Coronary artery (tissue), 2 donors: Measurements from ENCODE around the gene MTMR6.

ENCODE experiments used
- DNase-seq: peaks from one replicate; pipeline ENCODE4 v3.0.0-alpha.2; 2017; ENCODE audit warnings: low spot score
- H3K27ac ChIP-seq, 2 donors: fragments of 200-600 bp; sonication (generic); one replicate each; pipeline ENCODE4 v1.5.1; 2016 to 2019
- H3K4me3 ChIP-seq: fragments of 200-600 bp; sonication (generic); 2 replicates; pipeline ENCODE4 v1.5.1; 2016; ENCODE audit warnings: mild to moderate bottlenecking, moderate library complexity
- TF ChIP-seq, protein P1 (sequence below): fragments of 200-600 bp; sonication (generic); IDR thresholded peaks from one replicate; pipeline ENCODE4 v1.5.1; 2019; ENCODE audit warnings: antibody characterized with exemption

MTMR6 gene

DNA sequence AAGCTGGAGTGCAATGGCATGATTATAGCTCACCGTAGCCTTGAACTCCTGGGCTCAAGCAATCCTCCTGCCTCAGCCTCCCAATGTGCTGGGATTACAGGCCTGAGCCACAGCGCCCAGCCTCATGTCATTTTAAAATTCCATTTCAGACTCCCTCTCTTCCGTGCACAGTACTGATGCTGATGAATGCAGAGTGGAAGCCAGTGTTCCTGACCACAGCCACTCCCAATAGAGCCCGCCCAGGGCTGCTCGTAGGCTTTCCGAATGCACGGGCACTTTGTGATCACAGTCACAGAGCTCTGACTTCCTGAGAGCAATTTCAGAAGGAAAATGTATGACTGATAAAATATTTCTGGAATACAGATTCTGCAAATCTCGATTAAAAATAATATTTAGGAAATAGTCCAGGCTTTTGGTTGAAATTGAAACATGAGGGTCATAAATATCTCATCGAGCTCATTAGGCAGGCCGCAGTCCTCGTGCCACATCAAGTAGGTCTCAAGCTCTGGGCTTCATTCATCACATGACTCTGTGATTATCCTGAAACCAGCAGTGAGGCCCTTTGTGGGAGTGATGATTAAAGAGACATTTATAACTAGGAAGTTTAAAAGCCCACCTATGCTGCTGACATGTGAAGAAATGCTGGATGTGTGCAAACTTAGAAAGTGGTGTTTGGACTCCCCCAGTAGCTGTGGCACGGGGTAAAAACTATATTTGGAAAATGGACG is 76.3 kb downstream of the MTMR6 start:
- TF ChIP-seq, protein P1, sequence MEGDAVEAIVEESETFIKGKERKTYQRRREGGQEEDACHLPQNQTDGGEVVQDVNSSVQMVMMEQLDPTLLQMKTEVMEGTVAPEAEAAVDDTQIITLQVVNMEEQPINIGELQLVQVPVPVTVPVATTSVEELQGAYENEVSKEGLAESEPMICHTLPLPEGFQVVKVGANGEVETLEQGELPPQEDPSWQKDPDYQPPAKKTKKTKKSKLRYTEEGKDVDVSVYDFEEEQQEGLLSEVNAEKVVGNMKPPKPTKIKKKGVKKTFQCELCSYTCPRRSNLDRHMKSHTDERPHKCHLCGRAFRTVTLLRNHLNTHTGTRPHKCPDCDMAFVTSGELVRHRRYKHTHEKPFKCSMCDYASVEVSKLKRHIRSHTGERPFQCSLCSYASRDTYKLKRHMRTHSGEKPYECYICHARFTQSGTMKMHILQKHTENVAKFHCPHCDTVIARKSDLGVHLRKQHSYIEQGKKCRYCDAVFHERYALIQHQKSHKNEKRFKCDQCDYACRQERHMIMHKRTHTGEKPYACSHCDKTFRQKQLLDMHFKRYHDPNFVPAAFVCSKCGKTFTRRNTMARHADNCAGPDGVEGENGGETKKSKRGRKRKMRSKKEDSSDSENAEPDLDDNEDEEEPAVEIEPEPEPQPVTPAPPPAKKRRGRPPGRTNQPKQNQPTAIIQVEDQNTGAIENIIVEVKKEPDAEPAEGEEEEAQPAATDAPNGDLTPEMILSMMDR, result no peak
- no peak for DNase-seq
- Histone ChIP-seq H3K4me3 (no peak overlapping the region), H3K27ac (no peak overlapping the region)

DNA sequence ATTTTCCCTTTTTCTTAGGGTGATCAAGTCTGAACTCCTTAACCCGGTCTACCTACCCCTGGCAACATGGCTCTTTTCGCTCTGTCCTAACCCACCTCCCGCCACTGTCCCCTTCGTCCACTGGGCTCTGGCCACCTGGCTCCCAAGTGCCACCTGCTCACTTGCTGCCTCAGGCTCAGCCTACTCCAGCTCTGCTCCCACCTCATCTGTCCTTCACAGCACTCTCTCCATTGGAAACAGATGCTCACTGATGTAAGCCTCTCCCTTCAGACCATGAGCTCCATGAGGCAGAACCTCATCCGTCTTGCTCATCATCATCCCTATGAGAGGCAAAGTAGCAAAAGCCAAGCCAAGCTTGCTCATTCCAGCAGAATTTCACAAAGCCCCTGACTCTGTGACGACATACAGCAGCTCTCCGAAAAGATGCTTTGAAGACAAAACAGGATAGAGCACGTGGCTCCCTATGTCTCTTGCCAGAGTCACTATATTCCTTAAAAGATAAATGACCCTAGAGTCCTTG is 79.9 kb downstream of the MTMR6 start:
- Histone ChIP-seq H3K27ac (no peak overlapping the region), H3K4me3 (no peak overlapping the region)
- no peak for DNase-seq
- TF ChIP-seq, protein P1, result no peak

DNA sequence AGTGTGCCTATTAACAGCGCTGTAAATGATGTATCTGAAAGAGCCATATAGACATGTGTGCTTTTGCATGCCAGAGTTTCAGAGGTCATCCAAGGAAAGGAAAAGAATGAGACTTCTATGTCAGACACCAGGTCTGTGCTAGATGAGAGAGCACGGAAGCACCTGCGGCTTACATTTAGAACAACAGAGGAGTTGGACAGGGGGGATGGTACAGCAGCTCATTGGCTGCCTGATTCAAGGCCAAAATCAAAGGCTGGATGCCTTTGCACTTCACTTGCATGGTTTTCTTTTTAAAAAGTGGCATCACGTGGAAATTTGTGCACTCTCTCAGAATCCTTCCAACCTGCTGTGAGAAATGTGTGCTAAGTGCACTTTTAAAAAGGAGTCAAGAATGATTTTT is 82.4 kb downstream of the MTMR6 start:
- TF ChIP-seq, protein P1, result no peak
- H3K27ac ChIP-seq, result no peak overlapping the region
- no peak overlapping the region for H3K4me3 ChIP-seq
- DNase-seq, result no peak

DNA sequence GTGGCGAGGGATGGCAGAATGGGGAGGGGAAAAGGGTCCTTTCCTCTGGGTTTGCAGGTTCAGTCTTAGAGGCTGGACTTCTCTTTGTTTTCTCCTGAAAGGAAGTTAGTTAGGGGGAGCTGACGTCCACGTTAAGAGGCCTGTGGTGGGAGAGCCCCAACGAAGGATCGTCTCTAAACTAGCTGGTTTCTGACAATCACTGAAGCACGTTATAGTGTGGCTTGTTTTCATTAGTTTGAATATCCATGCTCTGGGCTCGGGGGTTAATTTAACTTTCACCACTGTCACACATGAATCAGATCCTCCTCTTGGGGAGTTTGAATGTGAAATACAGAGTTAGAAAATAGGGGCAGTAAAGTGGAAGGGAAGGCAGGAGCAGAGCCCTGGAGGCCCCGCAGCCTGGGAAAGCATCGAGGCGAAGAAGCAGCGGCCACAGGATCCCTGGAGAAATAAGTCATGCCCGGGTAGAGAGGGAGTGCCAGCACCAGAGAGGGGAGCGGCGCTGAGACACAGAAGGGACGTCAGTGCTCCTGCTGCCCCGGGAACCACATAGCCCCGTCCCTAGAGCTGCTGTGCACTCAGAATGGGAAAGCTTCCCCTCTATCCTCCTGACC is 84.1 kb downstream of the MTMR6 start:
- no peak overlapping the region for H3K27ac ChIP-seq
- no peak overlapping the region for H3K4me3 ChIP-seq
- TF ChIP-seq, protein P1, result no peak
- no peak for DNase-seq

DNA sequence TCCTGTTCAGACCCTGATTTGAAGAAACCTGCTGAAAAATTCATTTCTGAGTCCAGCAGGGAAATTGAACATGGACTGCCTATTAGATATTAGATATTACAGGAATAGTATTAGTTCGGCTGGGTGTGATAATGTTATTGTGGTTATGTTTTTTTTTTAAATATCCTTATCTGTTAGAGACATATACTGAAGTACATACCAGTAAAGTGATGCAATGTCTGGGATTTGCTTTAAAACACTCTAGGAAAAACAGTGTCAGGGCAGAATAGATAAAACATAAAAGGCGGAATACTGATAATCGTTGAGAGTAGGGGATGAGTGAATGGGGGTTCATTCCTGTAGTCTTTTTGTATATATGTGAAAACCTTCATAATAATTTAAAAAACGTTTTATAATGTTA is 86.5 kb downstream of the MTMR6 start:
- Histone ChIP-seq H3K27ac (no peak overlapping the region), H3K4me3 (no peak overlapping the region)
- TF ChIP-seq, protein P1, result no peak
- no peak for DNase-seq

DNA sequence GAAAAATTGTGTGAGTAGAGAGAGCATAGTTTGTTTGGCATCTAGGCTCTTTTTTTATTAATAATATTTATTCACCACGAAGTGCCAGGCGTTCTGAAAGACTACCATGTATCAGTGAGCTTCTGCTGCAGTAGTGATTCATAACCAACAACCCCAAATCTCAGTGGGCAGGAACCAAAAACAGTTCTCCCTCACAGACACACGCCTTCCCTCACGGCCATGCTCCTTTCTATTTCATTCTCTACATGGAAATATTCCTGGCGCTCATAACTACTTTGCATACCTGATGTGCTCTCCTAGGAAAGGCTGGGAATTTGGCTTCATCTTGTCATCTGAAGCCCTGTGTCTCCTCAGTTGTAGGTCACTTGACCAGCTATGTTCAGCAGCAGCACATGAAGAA is 88.6 kb downstream of the MTMR6 start:
- TF ChIP-seq, protein P1, result no peak
- no peak for DNase-seq
- Histone ChIP-seq H3K4me3 (no peak overlapping the region), H3K27ac (no peak overlapping the region)

DNA sequence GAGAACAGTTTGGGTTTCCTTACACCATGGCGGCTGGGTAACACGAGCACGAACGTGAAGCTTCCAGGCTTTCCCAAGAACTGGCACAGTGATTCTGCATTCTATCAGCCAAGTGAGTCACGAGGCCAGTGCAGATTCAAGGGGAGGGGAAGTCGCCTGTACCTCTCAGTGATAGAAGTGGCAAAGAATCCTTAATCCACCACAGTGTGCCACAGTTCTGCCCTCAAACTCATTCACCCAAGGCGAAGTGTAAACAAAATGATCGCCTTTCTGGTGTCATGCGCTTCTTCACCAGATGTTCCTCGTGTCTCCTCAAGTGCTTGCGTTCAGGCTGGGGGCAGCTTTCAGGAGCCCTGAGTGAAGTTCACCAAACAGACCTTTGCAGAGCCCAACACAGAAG is 90.3 kb downstream of the MTMR6 start:
- Histone ChIP-seq H3K27ac (no peak overlapping the region), H3K4me3 (no peak overlapping the region)
- no peak for DNase-seq
- TF ChIP-seq, protein P1, result no peak
